Mammary epithelial cell (primary cell): ENCODE measurements around the gene SYNRG.
A peak's percentile ranks its signal among the peaks of the same experiment; 100 is the strongest.

Experiments used
- CTCF ChIP-seq, 2 donors: IDR thresholded peaks in 1 of 2; conservative IDR thresholded peaks in 1 of 2; 2 replicates each; pipeline ENCODE4 v1.5.1; 2011 to 2012; ENCODE audit warnings: inconsistent platforms in 2 of 2, low read length in 2 of 2, mild to moderate bottlenecking in 2 of 2, control low read depth in 1 of 2, low read depth in 1 of 2; ENCODE audit not compliant: insufficient read depth in 1 of 2; ENCODE audit errors: extremely low read depth in 1 of 2
- EZH2 ChIP-seq: IDR thresholded peaks from 2 replicates; pipeline ENCODE4 v1.6.1; 2012; ENCODE audit warnings: low read length, inconsistent platforms, borderline replicate concordance

GRCh38 chr17:37609170-37610040 lies at the start of gene SYNRG:
- TF ChIP-seq EZH2 (no peak), CTCF (conservative IDR thresholded peaks at IDR 0.05 in 1 of 2, IDR thresholded peaks at IDR 0.05 in 1 of 2; ENCODE audit: extremely low read depth in 1 of 2, insufficient read depth in 1 of 2, low read depth in 1 of 2, low read length in 2 of 2) (peak in 1 of 2 donors; percentile 34)
